Endothelial cell of umbilical vein (primary cell): ENCODE data around the gene CHSY1. TPM values are rescaled to one million over a fixed set of nuclear protein-coding genes. Genes with fewer than 3 reads are reported as not detected.

Source experiments
- BruUV-seq: library from RNA; stranded (reverse); fragments of 400-500 nt; replicated peaks from 2 replicates; lab custom pipeline; 2021; lab: Mats Ljungman, UMichigan
- CTCF ChIA-PET: fragments of 300-600, 350-600 bp; sonication (Branson Sonifier 250); formaldehyde crosslinking; loops from one replicate; lab custom pipeline; 2021; ENCODE audit warnings: antibody characterized with exemption, inconsistent platforms; lab: Charles Lee
- POLR2A ChIA-PET: fragments of 300-600, 350-600 bp; sonication (Branson Sonifier 250); formaldehyde crosslinking; loops from one replicate; lab custom pipeline; 2021; ENCODE audit warnings: antibody characterized with exemption, inconsistent platforms; lab: Charles Lee
- DNase-seq: peaks from one replicate; pipeline ENCODE4 v3.0.0-alpha.2; 2011; ENCODE audit warnings: low read depth, low spot score
- FAIRE-seq: peaks from 2 replicates; lab custom pipeline; 2011; peaks lifted over from hg19 to GRCh38; lab: Jason Lieb, UNC
- H2AFZ ChIP-seq: 2 replicates; pipeline ENCODE4 v1.6.0; 2012; ENCODE audit warnings: low read depth, low read length, control low read depth, inconsistent platforms
- H3K27ac ChIP-seq: 2 replicates; pipeline ENCODE4 v1.5.1; 2011; ENCODE audit warnings: low read depth, mild to moderate bottlenecking, control low read depth, low read length, moderate library complexity; ENCODE audit not compliant: insufficient read depth
- H3K27me3 ChIP-seq, 2 experiments: 2 replicates each; pipeline versions ENCODE4 v1.6.0 to v1.6.1; 2011; ENCODE audit warnings: low read length in 2 of 2, mixed read lengths in 1 of 2; ENCODE audit not compliant: control insufficient read depth in 2 of 2, insufficient read depth in 2 of 2
- H3K36me3 ChIP-seq, 2 experiments: 2 replicates in 1 of 2; 3 replicates in 1 of 2; pipeline ENCODE4 v1.5.1; 2011; ENCODE audit warnings: low read length in 2 of 2, mild to moderate bottlenecking in 1 of 2, moderate library complexity in 1 of 2; ENCODE audit not compliant: control insufficient read depth in 2 of 2, insufficient read depth in 2 of 2; ENCODE audit errors: extremely low read depth in 1 of 2
- H3K4me1 ChIP-seq: 3 replicates; pipeline ENCODE4 v1.5.1; 2011; ENCODE audit warnings: mild to moderate bottlenecking, low read length; ENCODE audit not compliant: control insufficient read depth, insufficient read depth; ENCODE audit errors: extremely low read depth
- H3K4me2 ChIP-seq: 2 replicates; pipeline ENCODE4 v1.6.1; 2011; ENCODE audit warnings: low read length, control low read depth, mixed read lengths; ENCODE audit not compliant: insufficient read depth
- H3K4me3 ChIP-seq, 3 experiments: fragments of 200-600 bp in 1 of 3; sonication (generic), shearing (Covaris generic) in 1 of 3; replicated peaks in 1 of 3; 2 replicates each; pipeline ENCODE4 v1.5.1; 2011 to 2016; ENCODE audit warnings: control low read depth in 3 of 3, low read length in 3 of 3, mild to moderate bottlenecking in 2 of 3, inconsistent platforms in 1 of 3, low read depth in 1 of 3, moderate library complexity in 1 of 3; ENCODE audit not compliant: insufficient read depth in 1 of 3
- H3K79me2 ChIP-seq: 2 replicates; pipeline ENCODE4 v1.6.0; 2012; ENCODE audit warnings: low read length, inconsistent platforms; ENCODE audit not compliant: control insufficient read depth, insufficient read depth
- H3K9ac ChIP-seq: replicated peaks from 2 replicates; pipeline ENCODE3; 2011; ENCODE audit warnings: low read length, control low read depth; ENCODE audit not compliant: insufficient read depth; ENCODE audit errors: extremely low read depth
- H3K9me1 ChIP-seq: replicated peaks from 3 replicates; pipeline ENCODE4 v1.6.0; 2011; ENCODE audit warnings: mild to moderate bottlenecking, low read length; ENCODE audit not compliant: control insufficient read depth, insufficient read depth; ENCODE audit errors: extremely low read depth
- H3K9me3 ChIP-seq: replicated peaks from 2 replicates; pipeline ENCODE4 v1.5.1; 2012; ENCODE audit warnings: low read length, inconsistent platforms; ENCODE audit not compliant: control insufficient read depth, insufficient read depth
- H4K20me1 ChIP-seq: replicated peaks from 2 replicates; pipeline ENCODE3; 2011; ENCODE audit warnings: mild to moderate bottlenecking, low read length; ENCODE audit not compliant: control insufficient read depth, insufficient read depth; ENCODE audit errors: extremely low read depth
- CTCF ChIP-seq, 2 donors: IDR thresholded peaks; 1 replicate in 1 of 2; 2 replicates in 1 of 2; pipeline ENCODE4 v1.5.1; 2011; ENCODE audit warnings: low read length in 2 of 2, mild to moderate bottlenecking in 2 of 2, moderate library complexity in 2 of 2, control low read depth in 1 of 2, inconsistent platforms in 1 of 2, low read depth in 1 of 2; ENCODE audit not compliant: insufficient read depth in 1 of 2; ENCODE audit errors: extremely low read depth in 1 of 2
- EZH2 ChIP-seq: IDR thresholded peaks from 2 replicates; pipeline ENCODE4 v1.6.1; 2012; ENCODE audit warnings: borderline replicate concordance, low read depth, mild to moderate bottlenecking, moderate library complexity, low read length, inconsistent platforms; ENCODE audit not compliant: severe bottlenecking
- FOS ChIP-seq: IDR thresholded peaks from 2 replicates; pipeline ENCODE4 v1.6.1; 2011; ENCODE audit warnings: mild to moderate bottlenecking, low read length, moderate library complexity, borderline replicate concordance; ENCODE audit not compliant: insufficient read depth
- GATA2 ChIP-seq: IDR thresholded peaks from 2 replicates; pipeline ENCODE4 v1.7.0; 2011; ENCODE audit warnings: low read depth, mild to moderate bottlenecking, moderate library complexity, mixed read lengths, low read length; ENCODE audit not compliant: insufficient read length, insufficient read depth
- JUN ChIP-seq: IDR thresholded peaks from 2 replicates; pipeline ENCODE4 v1.6.1; 2011; ENCODE audit warnings: borderline replicate concordance, low read depth; ENCODE audit not compliant: insufficient read length, insufficient read depth
- MAX ChIP-seq: IDR thresholded peaks from 2 replicates; pipeline ENCODE4 v1.6.1; 2011; ENCODE audit not compliant: insufficient read depth, insufficient read length
- MYC ChIP-seq: IDR thresholded peaks from one replicate; pipeline ENCODE4 v1.6.1; 2011; ENCODE audit warnings: mild to moderate bottlenecking, low read depth, low read length
- POLR2A ChIP-seq: IDR thresholded peaks from 2 replicates; pipeline ENCODE4 v1.6.1; 2012; ENCODE audit warnings: low read depth, mild to moderate bottlenecking, control low read depth, low read length
- POLR2AphosphoS5 ChIP-seq: IDR thresholded peaks from 2 replicates; pipeline ENCODE4 v1.6.1; 2012; ENCODE audit warnings: low read depth, mild to moderate bottlenecking, control low read depth, low read length, moderate library complexity; ENCODE audit not compliant: insufficient read depth
- dilution Hi-C: fragments of 300-500 bp; cut with MboI; formaldehyde crosslinking; loops from one replicate; pipeline ENCODE4 v1.15.0; 2019; ENCODE audit warnings: low sequenced_read_pairs; ENCODE audit not compliant: extremely low pct_ligation_motif_present
- intact Hi-C: fragments of 100-400 bp; cut with micrococcal nuclease; formaldehyde crosslinking; loops from one replicate; pipeline ENCODE4 v1.10.0; 2022
- polyA plus RNA-seq, 4 experiments: library from polyadenylated mRNA; depleted of rRNA in 3 of 4; stranded (reverse) in 3 of 4; unstranded in 1 of 4; fragments of >200 nt; gene quantifications; 2 replicates each; pipeline versions ENCODE4 v1.2.1 to v1.2.3, GENCODE V29; 2011 to 2012; ENCODE audit warnings: missing spikeins in 1 of 4
- total RNA-seq: library from RNA; stranded (reverse); gene quantifications from 2 replicates; pipeline ENCODE4 v1.2.3, GENCODE V29; 2021

The CHSY1 gene
- total and polyA plus RNA-seq, 2 donors (not counting 3 experiments of a cell fraction or from before 2014, with no cell fraction given) = 23.7 to 50.8 TPM

- H3K27me3 ChIP-seq = no peaks in the 10 kb centered on the region
- H3K4me2 ChIP-seq = no peak overlapping the region
- ChIA-PET POLR2A (no interaction called here), CTCF (no interaction called here)
- no peak overlapping the region for H3K9ac ChIP-seq
- peaks cover 39% of the 10 kb centered on the region for H3K4me1 ChIP-seq
- intact Hi-C loops (loop anchor here (2.0 to 10.0 kb wide), 3 partner anchors 21 to 155 kb away; no protein-coding TSS in a partner anchor), dilution Hi-C loops (no loop called here)
- no peaks in the 10 kb centered on the region for H4K20me1 ChIP-seq
- H3K4me3 ChIP-seq = no peak overlapping the region
- H3K9me3 ChIP-seq = peaks cover 2% of the 10 kb centered on the region
- no peaks in the 10 kb centered on the region for H3K9me1 ChIP-seq
- no peak overlapping the region for H3K27ac ChIP-seq
- no TSS peak for BruUV-seq
- TF ChIP-seq EZH2 (no peak), JUN (no peak), FOS (no peak), POLR2A (no peak), POLR2AphosphoS5 (no peak), GATA2 (no peak), CTCF (IDR thresholded peaks at IDR 0.05; ENCODE audit: extremely low read depth in 1 of 2, insufficient read depth in 1 of 2, low read depth in 1 of 2, low read length in 2 of 2) (no peak), MYC (no peak), MAX (no peak)
- H3K36me3 ChIP-seq = peaks cover 0 to 1% of the 10 kb centered on the region in 2 experiments
- DNase-seq = no peak
- no peaks in the 10 kb centered on the region for H3K79me2 ChIP-seq
- FAIRE-seq = no peak
- no peak overlapping the region for H2AFZ ChIP-seq
Measured at GRCh38 chr15:101169495-101170071, 82.3 kb downstream of the CHSY1 start.
